OCI-LY1 (cell line): ENCODE results near the gene PTPMT1.

Experiments
- H2AFZ ChIP-seq: fragments of 200-600 bp; sonication (generic), shearing (Covaris generic); 2 replicates; pipeline ENCODE4 v1.6.0; 2014; ENCODE audit warnings: antibody characterized with exemption, mild to moderate bottlenecking, low read length
- H3F3A ChIP-seq: fragments of 200-600 bp; sonication (generic), shearing (Covaris generic); 2 replicates; pipeline ENCODE4 v1.6.0; 2014; ENCODE audit warnings: mild to moderate bottlenecking, antibody characterized with exemption, low read length, moderate library complexity; ENCODE audit not compliant: insufficient read depth
- H3K27ac ChIP-seq: fragments of 200-600 bp; sonication (generic); 2 replicates; pipeline ENCODE4 v1.5.1; 2014; ENCODE audit warnings: low read length, mixed run types, mild to moderate bottlenecking, low read depth; ENCODE audit not compliant: poor library complexity, severe bottlenecking
- H3K27me3 ChIP-seq: fragments of 200-600 bp; sonication (generic); 2 replicates; pipeline ENCODE4 v1.6.0; 2014; ENCODE audit warnings: antibody characterized with exemption, mild to moderate bottlenecking, low read length, moderate library complexity; ENCODE audit not compliant: insufficient read depth
- H3K36me3 ChIP-seq: fragments of 200-600 bp; sonication (generic); 2 replicates; pipeline ENCODE4 v1.6.1; 2014; ENCODE audit warnings: mild to moderate bottlenecking, antibody characterized with exemption, low read length, moderate library complexity, mixed read lengths; ENCODE audit not compliant: insufficient read depth
- H3K4me1 ChIP-seq: fragments of 200-600 bp; sonication (generic); 2 replicates; pipeline ENCODE4 v1.5.1; 2014; ENCODE audit warnings: mild to moderate bottlenecking, low read length, moderate library complexity; ENCODE audit not compliant: insufficient read depth, severe bottlenecking
- H3K4me2 ChIP-seq: fragments of 200-600 bp; sonication (generic), shearing (Covaris generic); 2 replicates; pipeline ENCODE4 v1.6.1; 2014; ENCODE audit warnings: low read length
- H3K4me3 ChIP-seq: fragments of 200-600 bp; sonication (generic); 2 replicates; pipeline ENCODE4 v1.5.1; 2014; ENCODE audit warnings: low read length, low read depth, mild to moderate bottlenecking, mixed read lengths; ENCODE audit not compliant: poor library complexity, severe bottlenecking
- H3K79me2 ChIP-seq: fragments of 200-600 bp; shearing (Covaris generic); 2 replicates; pipeline ENCODE4 v1.6.1; 2016; ENCODE audit warnings: mixed run types, low read length, mixed read lengths; ENCODE audit not compliant: insufficient read depth
- H3K9ac ChIP-seq: fragments of 200-600 bp; sonication (generic), shearing (Covaris generic); 2 replicates; pipeline ENCODE4 v1.6.1; 2014; ENCODE audit warnings: mild to moderate bottlenecking, low read length, mixed read lengths
- H3K9me2 ChIP-seq: fragments of 200-600 bp; sonication (generic), shearing (Covaris generic); 2 replicates; pipeline ENCODE4 v1.6.1; 2014; ENCODE audit warnings: low read depth, mild to moderate bottlenecking, low read length, mixed read lengths
- H3K9me3 ChIP-seq: fragments of 200-600 bp; shearing (Covaris generic); 2 replicates; pipeline ENCODE4 v1.6.1; 2014; ENCODE audit warnings: low read length, mixed read lengths
- H4K20me1 ChIP-seq: fragments of 200-600 bp; sonication (generic), shearing (Covaris generic); 2 replicates; pipeline ENCODE4 v1.6.0; 2016; ENCODE audit warnings: mild to moderate bottlenecking, low read length; ENCODE audit not compliant: insufficient read depth
- CTCF ChIP-seq: fragments of 200-600 bp; sonication (generic), shearing (Covaris generic); IDR thresholded peaks from 2 replicates; pipeline ENCODE4 v1.5.1; 2017; ENCODE audit warnings: mild to moderate bottlenecking, antibody characterized with exemption, low read length, moderate library complexity, mixed read lengths
- EZH2 ChIP-seq: fragments of 200-600 bp; sonication (generic), shearing (Covaris generic); IDR thresholded peaks from 2 replicates; pipeline ENCODE4 v1.8.0; 2017; ENCODE audit warnings: borderline replicate concordance, mixed run types, mild to moderate bottlenecking, antibody characterized with exemption, low read length, moderate library complexity, mixed read lengths

PTPMT1 gene

GRCh38 chr11:47589584-47589976 is 24.2 kb downstream of the PTPMT1 start:
- Histone ChIP-seq H3K9ac (no peak overlapping the region), H3K36me3 (peaks cover 8% of the 10 kb centered on the region), H3K27ac (no peak overlapping the region), H2AFZ (no peak overlapping the region), H4K20me1 (no peaks in the 10 kb centered on the region), H3K4me1 (no peaks in the 10 kb centered on the region), H3F3A (no peaks in the 10 kb centered on the region), H3K79me2 (no peaks in the 10 kb centered on the region), H3K9me2 (no peaks in the 10 kb centered on the region), H3K27me3 (peaks cover 4% of the 10 kb centered on the region; the same call in 1 of the 2 replicates), H3K4me2 (no peak overlapping the region), H3K4me3 (no peak overlapping the region), H3K9me3 (no peaks in the 10 kb centered on the region)
- TF ChIP-seq CTCF (no peak), EZH2 (no peak)

GRCh38 chr11:47589977-47590861 is 24.8 kb downstream of the PTPMT1 start:
- Histone ChIP-seq H3F3A (no peaks in the 10 kb centered on the region), H2AFZ (no peak overlapping the region), H3K27ac (no peak overlapping the region), H3K79me2 (no peaks in the 10 kb centered on the region), H3K4me1 (no peaks in the 10 kb centered on the region), H3K4me3 (no peak overlapping the region), H4K20me1 (no peaks in the 10 kb centered on the region), H3K9me3 (no peaks in the 10 kb centered on the region), H3K9ac (no peak overlapping the region), H3K9me2 (no peaks in the 10 kb centered on the region), H3K4me2 (no peak overlapping the region), H3K36me3 (peaks cover 2% of the 10 kb centered on the region; the same call in 1 of the 2 replicates), H3K27me3 (peaks cover 4% of the 10 kb centered on the region; the same call in 1 of the 2 replicates)
- TF ChIP-seq CTCF (no peak), EZH2 (no peak)

- no peak for TF ChIP-seq CTCF
- no peak for TF ChIP-seq EZH2
- H3K4me1 ChIP-seq: no peaks in the 10 kb centered on the region
- H3K27me3 ChIP-seq: peaks cover 4% of the 10 kb centered on the region; the same call in 1 of the 2 replicates
- no peak overlapping the region for H2AFZ ChIP-seq
- no peak overlapping the region for H3K4me2 ChIP-seq
- H3K9ac ChIP-seq: no peak overlapping the region
- no peaks in the 10 kb centered on the region for H3K36me3 ChIP-seq
- no peaks in the 10 kb centered on the region for H3K79me2 ChIP-seq
- no peaks in the 10 kb centered on the region for H3K9me2 ChIP-seq
- H3F3A ChIP-seq: no peaks in the 10 kb centered on the region
- H3K4me3 ChIP-seq: no peak overlapping the region
- no peak overlapping the region for H3K27ac ChIP-seq
- H3K9me3 ChIP-seq: no peaks in the 10 kb centered on the region
- H4K20me1 ChIP-seq: no peaks in the 10 kb centered on the region
These were observed 26.4 kb downstream of the PTPMT1 start for GRCh38 chr11:47591764-47592163.
